Measurements from ENCODE around the gene ATG14.
"Not testable (repeated sequence)": the region's sequence is repeated elsewhere in the genome, so short reads cannot be mapped to it uniquely, and the experiment has no call there.

ATG14 gene

DNA sequence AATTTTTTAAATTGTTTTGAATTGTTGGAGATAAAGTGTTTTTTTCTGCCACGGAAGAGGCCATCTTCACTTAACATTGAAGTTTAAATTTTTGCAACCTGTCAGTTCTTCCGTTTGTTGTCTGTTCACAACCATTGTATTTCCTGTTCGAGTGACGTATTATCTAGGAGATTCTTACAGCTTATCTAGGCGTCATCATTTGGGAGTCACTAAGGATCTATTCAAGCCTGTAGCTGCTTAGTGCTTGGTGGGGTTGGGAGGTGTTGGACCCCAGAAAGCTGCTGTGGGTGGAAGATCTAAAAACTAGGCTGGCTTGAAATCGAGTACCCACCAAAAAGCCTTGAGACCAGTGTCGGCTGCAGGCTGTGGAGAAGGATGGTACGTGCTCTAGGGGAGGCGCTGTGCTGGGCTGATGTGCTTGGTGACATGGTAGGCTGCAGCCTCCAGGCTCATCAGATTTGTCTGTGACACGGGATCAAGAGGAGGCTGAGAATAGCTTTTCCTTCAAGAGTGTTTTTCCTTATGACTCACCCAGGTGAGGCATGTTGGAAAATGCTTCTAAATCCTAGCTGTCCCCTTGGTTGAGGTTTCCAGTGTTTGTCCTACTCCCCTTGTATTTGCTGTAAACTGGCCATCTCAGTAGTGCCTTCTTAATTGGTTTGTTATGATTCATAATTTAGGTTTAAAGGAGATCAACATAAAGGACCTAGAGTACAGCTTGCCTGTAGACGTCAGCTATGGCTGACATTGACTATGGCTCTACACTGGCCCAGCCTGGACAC, 57.8 kb downstream of the ATG14 start:
- Histone ChIP-seq H3K27me3 (ENCODE audit: control insufficient read depth, insufficient read depth, low read length) (no peaks in the 10 kb centered on the region), H3K4me3 (ENCODE audit: low read length) (no peak overlapping the region), H3K4me1 (ENCODE audit: control insufficient read depth, insufficient read depth, low read length) (no peaks in the 10 kb centered on the region), H3K36me3 (ENCODE audit: control insufficient read depth, insufficient read depth, low read length) (peaks cover 21% of the 10 kb centered on the region), H3K9ac (ENCODE audit: low read length) (no peak overlapping the region), H3K27ac (ENCODE audit: low read depth, low read length) (no peak overlapping the region)

GRCh38 chr14:55352201-55352600, 59.4 kb downstream of the ATG14 start:
- no peak overlapping the region for H3K27ac ChIP-seq (ENCODE audit: low read depth, low read length)
- H3K9ac ChIP-seq (ENCODE audit: low read length): no peak overlapping the region
- no peaks in the 10 kb centered on the region for H3K4me1 ChIP-seq (ENCODE audit: control insufficient read depth, insufficient read depth, low read length)
- H3K36me3 ChIP-seq (ENCODE audit: control insufficient read depth, insufficient read depth, low read length): peaks cover 21% of the 10 kb centered on the region
- no peak overlapping the region for H3K4me3 ChIP-seq (ENCODE audit: low read length)
- H3K27me3 ChIP-seq (ENCODE audit: control insufficient read depth, insufficient read depth, low read length): no peaks in the 10 kb centered on the region

DNA sequence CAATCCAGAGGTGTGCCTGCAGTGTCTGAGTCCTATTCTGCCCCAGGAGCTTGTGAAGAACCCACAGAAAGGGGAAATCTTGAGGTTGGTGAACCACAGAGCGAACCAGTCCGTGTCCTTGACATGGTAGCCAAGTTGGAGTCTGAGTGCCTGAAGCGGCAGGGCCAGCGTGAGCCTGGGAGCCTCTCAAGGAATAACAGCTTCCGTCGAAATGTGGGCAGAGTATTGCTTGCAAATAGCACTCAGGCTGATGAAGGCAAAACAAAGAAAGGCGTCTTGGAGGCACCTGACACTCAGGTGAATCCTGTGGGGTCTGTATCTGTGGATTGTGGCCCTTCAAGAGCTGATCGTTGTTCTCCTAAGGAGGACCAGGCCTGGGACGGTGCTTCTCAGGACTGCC, 60.5 kb downstream of the ATG14 start:
- H3K4me1 ChIP-seq (ENCODE audit: control insufficient read depth, insufficient read depth, low read length): no peaks in the 10 kb centered on the region
- H3K27ac ChIP-seq (ENCODE audit: low read depth, low read length): no peak overlapping the region
- no peak overlapping the region for H3K4me3 ChIP-seq (ENCODE audit: low read length)
- H3K36me3 ChIP-seq (ENCODE audit: control insufficient read depth, insufficient read depth, low read length): peaks cover 17% of the 10 kb centered on the region
- no peak overlapping the region for H3K9ac ChIP-seq (ENCODE audit: low read length)
- H3K27me3 ChIP-seq (ENCODE audit: control insufficient read depth, insufficient read depth, low read length): no peaks in the 10 kb centered on the region

GRCh38 chr14:55350461-55350860, 61.2 kb downstream of the ATG14 start:
- H3K27ac ChIP-seq (ENCODE audit: low read depth, low read length): no peak overlapping the region
- H3K4me1 ChIP-seq (ENCODE audit: control insufficient read depth, insufficient read depth, low read length): no peaks in the 10 kb centered on the region
- no peak overlapping the region for H3K4me3 ChIP-seq (ENCODE audit: low read length)
- H3K9ac ChIP-seq (ENCODE audit: low read length): no peak overlapping the region
- peaks cover 17% of the 10 kb centered on the region for H3K36me3 ChIP-seq (ENCODE audit: control insufficient read depth, insufficient read depth, low read length)
- no peaks in the 10 kb centered on the region for H3K27me3 ChIP-seq (ENCODE audit: control insufficient read depth, insufficient read depth, low read length)

DNA sequence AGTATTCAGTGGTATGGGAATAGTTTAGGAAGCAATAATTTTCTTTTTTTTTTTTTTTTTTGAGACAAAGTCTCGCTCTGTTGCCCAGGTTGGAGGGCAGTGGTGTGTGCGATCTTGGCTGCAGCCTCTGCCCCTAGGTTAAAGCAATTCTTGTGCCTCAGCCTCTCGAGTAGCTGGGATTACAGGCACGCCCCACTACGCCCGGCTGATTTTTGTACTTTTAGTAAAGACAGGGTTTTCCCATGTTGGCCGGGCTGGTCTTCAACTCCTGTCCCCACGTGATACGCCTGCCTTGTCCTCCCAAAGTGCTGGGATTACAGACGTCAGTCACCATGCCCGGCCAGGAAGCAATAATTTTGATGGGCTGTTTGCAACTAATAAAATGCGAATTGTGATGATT, 62.1 kb downstream of the ATG14 start:
- Histone ChIP-seq H3K36me3 (ENCODE audit: control insufficient read depth, insufficient read depth, low read length) (peaks cover 17% of the 10 kb centered on the region), H3K9ac (ENCODE audit: low read length) (no peak overlapping the region), H3K27me3 (ENCODE audit: control insufficient read depth, insufficient read depth, low read length) (no peaks in the 10 kb centered on the region), H3K4me1 (ENCODE audit: control insufficient read depth, insufficient read depth, low read length) (no peaks in the 10 kb centered on the region), H3K4me3 (ENCODE audit: low read length) (no peak overlapping the region), H3K27ac (ENCODE audit: low read depth, low read length) (no peak overlapping the region)

DNA sequence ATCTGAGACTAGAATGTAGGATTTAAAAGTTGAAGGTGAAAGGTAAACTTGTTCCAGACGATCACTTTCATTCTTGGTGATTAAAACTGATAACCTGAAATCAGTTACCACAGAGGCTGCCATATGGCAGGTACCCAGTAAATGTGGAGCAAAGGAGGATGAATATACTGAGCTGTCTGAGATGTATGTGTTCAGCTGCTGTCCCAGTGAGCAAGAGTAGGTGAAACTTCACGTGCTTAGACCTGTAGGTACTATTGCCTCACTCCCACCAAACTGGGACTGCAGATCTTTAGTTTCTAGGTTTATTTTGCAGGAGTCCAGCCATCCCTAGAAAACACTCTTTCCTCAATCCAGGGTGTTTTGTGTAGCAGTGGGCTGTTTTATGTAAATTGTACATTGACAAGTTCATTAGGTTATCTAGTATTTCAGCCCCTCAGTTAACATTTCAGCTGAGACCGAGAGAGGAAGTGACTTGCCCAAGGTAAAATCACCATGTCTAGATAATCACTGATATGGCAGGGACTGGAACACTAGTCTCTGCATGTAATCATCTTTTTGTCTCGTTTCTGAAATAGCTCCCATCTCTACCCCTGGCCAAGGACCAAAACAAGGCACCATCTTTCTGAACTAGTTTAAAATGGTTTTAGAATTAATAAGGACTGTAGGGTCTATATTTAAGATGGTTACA, 62.7 kb downstream of the ATG14 start:
- Histone ChIP-seq H3K4me3 (ENCODE audit: low read length) (no peak overlapping the region), H3K36me3 (ENCODE audit: control insufficient read depth, insufficient read depth, low read length) (peaks cover 17% of the 10 kb centered on the region), H3K9ac (ENCODE audit: low read length) (no peak overlapping the region), H3K4me1 (ENCODE audit: control insufficient read depth, insufficient read depth, low read length) (no peaks in the 10 kb centered on the region), H3K27me3 (ENCODE audit: control insufficient read depth, insufficient read depth, low read length) (no peaks in the 10 kb centered on the region), H3K27ac (ENCODE audit: low read depth, low read length) (no peak overlapping the region)

DNA sequence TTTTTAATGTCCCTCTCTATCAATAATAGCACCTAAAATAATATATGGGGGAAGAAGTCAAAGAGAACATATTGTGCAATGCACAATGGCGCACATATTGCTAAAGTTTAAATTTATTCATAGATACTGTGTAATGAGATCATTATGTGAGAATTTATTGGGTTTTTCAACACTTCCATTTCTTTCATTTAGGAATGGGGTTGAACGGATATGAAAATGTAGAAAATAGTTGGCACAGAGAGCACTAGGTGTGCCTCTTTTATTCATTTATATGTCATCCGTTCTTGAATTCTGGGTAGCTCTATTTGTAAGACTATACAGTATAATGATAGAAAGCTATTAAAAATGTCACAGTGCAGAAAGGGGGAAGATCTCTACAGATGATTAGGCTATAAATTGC, 63.9 kb downstream of the ATG14 start:
- H3K36me3 ChIP-seq (ENCODE audit: control insufficient read depth, insufficient read depth, low read length): peaks cover 17% of the 10 kb centered on the region
- H3K9ac ChIP-seq (ENCODE audit: low read length): no peak overlapping the region
- H3K4me1 ChIP-seq (ENCODE audit: control insufficient read depth, insufficient read depth, low read length): no peaks in the 10 kb centered on the region
- no peaks in the 10 kb centered on the region for H3K27me3 ChIP-seq (ENCODE audit: control insufficient read depth, insufficient read depth, low read length)
- no peak overlapping the region for H3K27ac ChIP-seq (ENCODE audit: low read depth, low read length)
- H3K4me3 ChIP-seq (ENCODE audit: low read length): no peak overlapping the region

GRCh38 chr14:55347040-55347439, 64.6 kb downstream of the ATG14 start:
- H3K9ac ChIP-seq (ENCODE audit: low read length): no peak overlapping the region
- no peaks in the 10 kb centered on the region for H3K27me3 ChIP-seq (ENCODE audit: control insufficient read depth, insufficient read depth, low read length)
- no peak overlapping the region for H3K27ac ChIP-seq (ENCODE audit: low read depth, low read length)
- H3K4me3 ChIP-seq (ENCODE audit: low read length): no peak overlapping the region
- no peaks in the 10 kb centered on the region for H3K4me1 ChIP-seq (ENCODE audit: control insufficient read depth, insufficient read depth, low read length)
- peaks cover 14% of the 10 kb centered on the region for H3K36me3 ChIP-seq (ENCODE audit: control insufficient read depth, insufficient read depth, low read length)

- H3K4me3 ChIP-seq (ENCODE audit: low read length); H3K9ac ChIP-seq (ENCODE audit: low read length); H3K36me3 ChIP-seq (ENCODE audit: control insufficient read depth, insufficient read depth, low read length); H3K4me1 ChIP-seq (ENCODE audit: control insufficient read depth, insufficient read depth, low read length); H3K27me3 ChIP-seq (ENCODE audit: control insufficient read depth, insufficient read depth, low read length); H3K27ac ChIP-seq (ENCODE audit: low read depth, low read length): not testable (repeated sequence)
Measured at GRCh38 chr14:55344582-55345163, 67.0 kb downstream of the ATG14 start.

- Histone ChIP-seq H3K36me3 (ENCODE audit: control insufficient read depth, insufficient read depth, low read length) (no peaks in the 10 kb centered on the region), H3K9ac (ENCODE audit: low read length) (no peak overlapping the region), H3K4me3 (ENCODE audit: low read length) (no peak overlapping the region), H3K27me3 (ENCODE audit: control insufficient read depth, insufficient read depth, low read length) (no peaks in the 10 kb centered on the region), H3K27ac (ENCODE audit: low read depth, low read length) (no peak overlapping the region), H3K4me1 (ENCODE audit: control insufficient read depth, insufficient read depth, low read length) (no peaks in the 10 kb centered on the region)
Measured at GRCh38 chr14:55341781-55342180, 69.8 kb downstream of the ATG14 start.

- Histone ChIP-seq H3K27me3 (ENCODE audit: control insufficient read depth, insufficient read depth, low read length) (no peaks in the 10 kb centered on the region), H3K9ac (ENCODE audit: low read length) (no peak overlapping the region), H3K4me1 (ENCODE audit: control insufficient read depth, insufficient read depth, low read length) (no peaks in the 10 kb centered on the region), H3K4me3 (ENCODE audit: low read length) (no peak overlapping the region), H3K27ac (ENCODE audit: low read depth, low read length) (no peak overlapping the region), H3K36me3 (ENCODE audit: control insufficient read depth, insufficient read depth, low read length) (no peaks in the 10 kb centered on the region)
Measured at GRCh38 chr14:55340482-55340881, 71.1 kb downstream of the ATG14 start.

GRCh38 chr14:55339770-55340169, 71.9 kb downstream of the ATG14 start:
- Histone ChIP-seq H3K9ac (ENCODE audit: low read length) (peak overlapping the region; percentile 11), H3K4me1 (ENCODE audit: control insufficient read depth, insufficient read depth, low read length) (no peaks in the 10 kb centered on the region), H3K27me3 (ENCODE audit: control insufficient read depth, insufficient read depth, low read length) (no peaks in the 10 kb centered on the region), H3K36me3 (ENCODE audit: control insufficient read depth, insufficient read depth, low read length) (no peaks in the 10 kb centered on the region), H3K4me3 (ENCODE audit: low read length) (no peak overlapping the region), H3K27ac (ENCODE audit: low read depth, low read length) (no peak overlapping the region)
